Naive thymus-derived CD4-positive, alpha-beta T cell (primary cell): Measurements from ENCODE around the gene BICD1. TPM values are rescaled to one million over a fixed set of nuclear protein-coding genes. Genes with fewer than 3 reads are reported as not detected.

Experiments
- ATAC-seq: fragments of 150-1000 bp; cut with Tn5 transposase; 2 replicates; pipeline ENCODE4 v1.10.0; 2021; ENCODE audit warnings: mild to moderate bottlenecking, moderate library complexity
- CTCF ChIA-PET: fragments of 350-600 bp; sonication (Branson Sonifier 250); formaldehyde crosslinking; loops from one replicate; lab custom pipeline; 2021; ENCODE audit warnings: antibody characterized with exemption; lab: Charles Lee
- POLR2A ChIA-PET: fragments of 350-600 bp; sonication (Branson Sonifier 250); formaldehyde crosslinking; loops from one replicate; lab custom pipeline; 2021; ENCODE audit warnings: antibody characterized with exemption, inconsistent platforms; lab: Charles Lee
- DNase-seq, 9 donors: peaks; one replicate each; pipeline versions ENCODE4 v3.0.0 to v3.0.0-alpha.2; 2020 to 2022; ENCODE audit warnings: mixed read lengths in 1 of 9
- H3K27ac ChIP-seq: one replicate; pipeline ENCODE4 v1.7.0; 2013; ENCODE audit warnings: mild to moderate bottlenecking, low read depth, low read length, moderate library complexity
- H3K27me3 ChIP-seq, 2 donors: one replicate each; pipeline ENCODE4 v1.7.0; 2013; ENCODE audit warnings: low read length in 2 of 2, mild to moderate bottlenecking in 2 of 2, moderate library complexity in 2 of 2; ENCODE audit not compliant: control insufficient read depth in 2 of 2, insufficient read depth in 2 of 2
- H3K36me3 ChIP-seq, 3 experiments: 1 replicate in 2 of 3; 2 replicates in 1 of 3; pipeline ENCODE4 v1.7.0; 2013; ENCODE audit warnings: low read length in 3 of 3, mild to moderate bottlenecking in 3 of 3, moderate library complexity in 1 of 3; ENCODE audit not compliant: insufficient read depth in 3 of 3, control insufficient read depth in 2 of 3
- H3K4me1 ChIP-seq, 2 donors: one replicate each; pipeline ENCODE4 v1.7.0; 2013; ENCODE audit warnings: low read length in 2 of 2, mild to moderate bottlenecking in 2 of 2, moderate library complexity in 1 of 2; ENCODE audit not compliant: control insufficient read depth in 2 of 2, insufficient read depth in 2 of 2
- H3K4me3 ChIP-seq: 2 replicates; pipeline ENCODE4 v1.7.0; 2013; ENCODE audit warnings: mild to moderate bottlenecking, low read length
- H3K9me3 ChIP-seq, 3 experiments: 1 replicate in 2 of 3; 2 replicates in 1 of 3; pipeline ENCODE4 v1.7.0; 2013; ENCODE audit warnings: low read length in 3 of 3; ENCODE audit not compliant: control insufficient read depth in 2 of 3
- H3K27ac Mint-ChIP-seq, 9 donors: one replicate each; pipeline ENCODE4 v1.8.0; 2020 to 2022; ENCODE audit warnings: mixed read lengths in 9 of 9, mild to moderate bottlenecking in 8 of 9, moderate library complexity in 5 of 9, inconsistent platforms in 2 of 9
- H3K27me3 Mint-ChIP-seq, 5 donors: one replicate each; pipeline ENCODE4 v1.8.0; 2021 to 2022; ENCODE audit warnings: mixed read lengths in 5 of 5, mild to moderate bottlenecking in 1 of 5
- H3K36me3 Mint-ChIP-seq, 5 donors: one replicate each; pipeline ENCODE4 v1.8.0; 2020 to 2022; ENCODE audit warnings: mixed read lengths in 5 of 5, mild to moderate bottlenecking in 3 of 5, inconsistent platforms in 1 of 5
- H3K4me1 Mint-ChIP-seq, 7 donors: one replicate each; pipeline ENCODE4 v1.8.0; 2020 to 2022; ENCODE audit warnings: mixed read lengths in 7 of 7, mild to moderate bottlenecking in 3 of 7, inconsistent platforms in 1 of 7
- H3K4me3 Mint-ChIP-seq, 10 donors: one replicate each; pipeline ENCODE4 v1.8.0; 2020 to 2022; ENCODE audit warnings: mild to moderate bottlenecking in 10 of 10, mixed read lengths in 10 of 10, moderate library complexity in 6 of 10, inconsistent platforms in 2 of 10
- H3K9me3 Mint-ChIP-seq, 11 donors: one replicate each; pipeline ENCODE4 v1.8.0; 2020 to 2022; ENCODE audit warnings: mixed read lengths in 11 of 11, mild to moderate bottlenecking in 4 of 11, inconsistent platforms in 1 of 11, moderate library complexity in 1 of 11
- intact Hi-C, 2 donors: fragments of 100-400 bp; cut with micrococcal nuclease; formaldehyde crosslinking; loops; one replicate each; pipeline ENCODE4 v1.15.1; 2023
- polyA plus RNA-seq, 2 donors: library from polyadenylated mRNA; unstranded; fragments of 300-500 nt; fragmentation: Illumina TruSeq; gene quantifications; one replicate each; pipeline ENCODE4 v1.2.3, GENCODE V29; 2021
- total RNA-seq, 6 experiments: library from RNA in 5 of 6; stranded (reverse) in 5 of 6; gene quantifications; 1 replicate in 5 of 6; 2 replicates in 1 of 6; pipeline ENCODE4 v1.2.3 and lab custom pipeline; 2021 to 2026

BICD1 gene
- total and polyA plus RNA-seq, 7 experiments from 2014 or later: 6.3 to 25.1 (median 17.4) TPM

- no peaks in the 10 kb centered on the region for H3K36me3 ChIP-seq
- H3K4me3 Mint-ChIP-seq: no peak overlapping the region
- ATAC-seq: no peak
- intact Hi-C loops: no loop called here
- DNase-seq: no peak
- no peak overlapping the region for H3K4me3 ChIP-seq
- H3K4me1 Mint-ChIP-seq: peaks cover 0 to 21% (median 0%) of the 10 kb centered on the region in 7 donors
- peaks cover 14 to 30% (median 23%) of the 10 kb centered on the region in 5 donors for H3K36me3 Mint-ChIP-seq
- H3K27me3 Mint-ChIP-seq: no peaks in the 10 kb centered on the region
- H3K4me1 ChIP-seq: no peaks in the 10 kb centered on the region
- H3K27me3 ChIP-seq: no peaks in the 10 kb centered on the region
- H3K9me3 ChIP-seq: no peaks in the 10 kb centered on the region
- ChIA-PET CTCF (no interaction called here), POLR2A (no interaction called here)
- peaks cover 0 to 8% (median 0%) of the 10 kb centered on the region in 11 donors for H3K9me3 Mint-ChIP-seq
- no peak overlapping the region for H3K27ac Mint-ChIP-seq
- H3K27ac ChIP-seq: no peak overlapping the region
Measured at GRCh38 chr12:32257695-32258496, 151.2 kb downstream of the BICD1 start.

- no peak overlapping the region for H3K27ac Mint-ChIP-seq
- no peak overlapping the region for H3K4me3 ChIP-seq
- no peaks in the 10 kb centered on the region for H3K27me3 Mint-ChIP-seq
- H3K4me1 ChIP-seq: no peaks in the 10 kb centered on the region
- H3K36me3 Mint-ChIP-seq: peaks cover 4 to 16% (median 14%) of the 10 kb centered on the region in 5 donors
- no peaks in the 10 kb centered on the region for H3K36me3 ChIP-seq
- H3K4me3 Mint-ChIP-seq: no peak overlapping the region
- POLR2A ChIA-PET: no interaction called here
- CTCF ChIA-PET: no interaction called here
- intact Hi-C loops: loop anchor here in 1 of 2 donors (1.0 to 2.0 kb wide), 2 partner anchors 44 to 52 kb away; no protein-coding TSS in a partner anchor
- H3K9me3 Mint-ChIP-seq: peaks cover 0 to 5% (median under 1%) of the 10 kb centered on the region in 11 donors
- DNase-seq (no peak), ATAC-seq (no peak)
- H3K4me1 Mint-ChIP-seq: peaks cover under 1 to 14% (median 8%) of the 10 kb centered on the region in 7 donors
- H3K27ac ChIP-seq: no peak overlapping the region
- H3K9me3 ChIP-seq: no peaks in the 10 kb centered on the region
- no peaks in the 10 kb centered on the region for H3K27me3 ChIP-seq
Measured at GRCh38 chr12:32260696-32261095, 154.0 kb downstream of the BICD1 start.

- H3K36me3 ChIP-seq: no peaks in the 10 kb centered on the region
- POLR2A ChIA-PET: no interaction called here
- Mint-ChIP-seq H3K4me3 (no peak overlapping the region), H3K36me3 (peaks cover 6 to 16% (median 12%) of the 10 kb centered on the region in 5 donors), H3K27ac (no peak overlapping the region), H3K4me1 (peaks cover 3 to 18% (median 12%) of the 10 kb centered on the region in 7 donors), H3K9me3 (peaks cover 0 to 5% (median 2%) of the 10 kb centered on the region in 11 donors), H3K27me3 (no peaks in the 10 kb centered on the region)
- no peaks in the 10 kb centered on the region for H3K4me1 ChIP-seq
- no peaks in the 10 kb centered on the region for H3K27me3 ChIP-seq
- no peak overlapping the region for H3K4me3 ChIP-seq
- DNase-seq (no peak), ATAC-seq (no peak)
- CTCF ChIA-PET: interaction anchor here (1.4 kb wide), 1 partner anchor 51 kb away, joined by 3 read pairs; no protein-coding TSS in a partner anchor
- H3K9me3 ChIP-seq: no peaks in the 10 kb centered on the region
- H3K27ac ChIP-seq: no peak overlapping the region
- intact Hi-C loops: loop anchor here in 1 of 2 donors (1.0 to 2.0 kb wide), 2 partner anchors 43 to 51 kb away; no protein-coding TSS in a partner anchor
Measured at GRCh38 chr12:32261638-32262037, 155.0 kb downstream of the BICD1 start.

GRCh38 chr12:32264961-32265360, 158.3 kb downstream of the BICD1 start:
- Mint-ChIP-seq H3K27me3 (no peaks in the 10 kb centered on the region), H3K9me3 (peaks cover 0 to 5% (median 0%) of the 10 kb centered on the region in 11 donors), H3K27ac (no peak overlapping the region), H3K36me3 (peaks cover 5 to 13% (median 6%) of the 10 kb centered on the region in 5 donors), H3K4me1 (peaks cover 3 to 18% (median 12%) of the 10 kb centered on the region in 7 donors), H3K4me3 (no peak overlapping the region)
- H3K27me3 ChIP-seq: no peaks in the 10 kb centered on the region
- ChIA-PET POLR2A (interaction anchor here (0.5 kb wide), 1 partner anchor 203 kb away, joined by 3 read pairs; no protein-coding TSS in a partner anchor), CTCF (interaction anchor here (0.6 to 1.2 kb wide), 2 partner anchors 9 to 888 kb away, joined by 3 read pairs; no protein-coding TSS in a partner anchor)
- H3K4me1 ChIP-seq: no peaks in the 10 kb centered on the region
- H3K4me3 ChIP-seq: no peak overlapping the region
- DNase-seq: no peak
- ATAC-seq: peak; percentile 41
- no peaks in the 10 kb centered on the region for H3K36me3 ChIP-seq
- no peak overlapping the region for H3K27ac ChIP-seq
- intact Hi-C loops: no loop called here
- H3K9me3 ChIP-seq: no peaks in the 10 kb centered on the region

- intact Hi-C loops: no loop called here
- H3K4me1 ChIP-seq: no peaks in the 10 kb centered on the region
- peaks cover 0 to 5% (median 0%) of the 10 kb centered on the region in 11 donors for H3K9me3 Mint-ChIP-seq
- H3K4me1 Mint-ChIP-seq: peaks cover 3 to 18% (median 12%) of the 10 kb centered on the region in 7 donors
- ATAC-seq: no peak
- ChIA-PET CTCF (interaction anchor here (1.2 kb wide), 1 partner anchor 9 kb away, joined by 3 read pairs; no protein-coding TSS in a partner anchor), POLR2A (interaction anchor here (0.5 kb wide), 1 partner anchor 204 kb away, joined by 3 read pairs; no protein-coding TSS in a partner anchor)
- no peak overlapping the region for H3K4me3 ChIP-seq
- no peak overlapping the region for H3K27ac ChIP-seq
- H3K9me3 ChIP-seq: no peaks in the 10 kb centered on the region
- H3K36me3 Mint-ChIP-seq: peaks cover 5 to 13% (median 6%) of the 10 kb centered on the region in 5 donors
- DNase-seq: no peak
- H3K27me3 ChIP-seq: no peaks in the 10 kb centered on the region
- no peaks in the 10 kb centered on the region for H3K36me3 ChIP-seq
- H3K4me3 Mint-ChIP-seq: peak overlapping the region in 1 of 10 donors; percentile 14
- H3K27me3 Mint-ChIP-seq: no peaks in the 10 kb centered on the region
- peak overlapping the region in 2 of 9 donors; percentile 10 to 32 for H3K27ac Mint-ChIP-seq
Measured at GRCh38 chr12:32265456-32265855, 158.8 kb downstream of the BICD1 start.

- peak; percentile 64 for ATAC-seq
- DNase-seq: no peak
- Mint-ChIP-seq H3K36me3 (peaks cover 5 to 13% (median 6%) of the 10 kb centered on the region in 5 donors), H3K9me3 (peaks cover 0 to 5% (median 0%) of the 10 kb centered on the region in 11 donors), H3K4me3 (peak overlapping the region in 1 of 10 donors; percentile 14), H3K4me1 (peaks cover 3 to 18% (median 12%) of the 10 kb centered on the region in 7 donors), H3K27ac (peak overlapping the region in 1 of 9 donors; percentile 32), H3K27me3 (no peaks in the 10 kb centered on the region)
- Histone ChIP-seq H3K9me3 (no peaks in the 10 kb centered on the region), H3K27me3 (no peaks in the 10 kb centered on the region), H3K4me3 (no peak overlapping the region), H3K4me1 (no peaks in the 10 kb centered on the region), H3K36me3 (no peaks in the 10 kb centered on the region), H3K27ac (no peak overlapping the region)
- intact Hi-C loops: no loop called here
- ChIA-PET CTCF (interaction anchor here (1.2 kb wide), 1 partner anchor 10 kb away, joined by 3 read pairs; no protein-coding TSS in a partner anchor), POLR2A (no interaction called here)
Measured at GRCh38 chr12:32265951-32266350, 159.3 kb downstream of the BICD1 start.
